GM18951 (cell line): Measurements from ENCODE around the gene CAMK2B.

Experiments
- POLR2A ChIP-seq: IDR thresholded peaks from 4 replicates; pipeline ENCODE4 v1.6.1; 2011; ENCODE audit warnings: mild to moderate bottlenecking; ENCODE audit not compliant: insufficient read length, insufficient read depth; ENCODE audit errors: extremely low read depth
- in situ Hi-C: fragments of 300-500 bp; cut with MboI; formaldehyde crosslinking; loops from one replicate; pipeline ENCODE4 v1.12.0; 2022; ENCODE audit warnings: low sequenced_read_pairs, mixed read lengths, inconsistent platforms; ENCODE audit not compliant: unreplicated experiment

CAMK2B gene

DNA sequence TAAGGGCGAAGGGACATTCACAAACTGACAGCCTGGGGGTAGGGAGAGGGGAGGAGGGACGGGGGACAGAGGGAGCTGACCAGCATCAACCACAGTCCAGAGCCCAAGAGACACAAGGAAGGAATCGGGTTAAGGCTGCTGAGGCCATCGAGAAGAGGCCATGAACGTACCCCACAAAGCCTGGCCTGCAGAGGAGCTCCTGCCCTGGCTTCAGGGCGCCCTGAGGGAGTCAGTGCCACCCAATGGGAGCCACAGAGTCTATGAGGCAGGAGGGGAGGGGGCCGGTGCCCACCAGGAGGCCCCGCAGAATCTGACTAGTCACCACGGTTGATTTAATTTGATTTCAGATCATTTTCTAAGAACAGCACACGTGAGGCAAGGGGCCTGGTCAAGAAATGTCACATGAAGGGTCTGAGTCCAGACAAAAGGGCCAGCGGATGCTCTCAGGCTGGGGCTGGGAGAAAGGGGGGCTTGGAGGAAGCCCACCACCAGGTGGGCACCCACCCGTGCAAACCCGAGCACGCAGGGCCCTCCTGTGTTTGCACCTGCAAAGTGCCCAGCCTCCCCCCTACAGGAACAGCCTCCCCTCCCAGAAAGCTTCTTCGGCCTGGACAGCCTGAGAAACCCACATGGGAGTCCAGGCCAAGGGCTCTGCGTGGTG lies 40.4 kb downstream of the CAMK2B start:
- no peak for TF ChIP-seq POLR2A
- in situ Hi-C loops = no loop called here

DNA sequence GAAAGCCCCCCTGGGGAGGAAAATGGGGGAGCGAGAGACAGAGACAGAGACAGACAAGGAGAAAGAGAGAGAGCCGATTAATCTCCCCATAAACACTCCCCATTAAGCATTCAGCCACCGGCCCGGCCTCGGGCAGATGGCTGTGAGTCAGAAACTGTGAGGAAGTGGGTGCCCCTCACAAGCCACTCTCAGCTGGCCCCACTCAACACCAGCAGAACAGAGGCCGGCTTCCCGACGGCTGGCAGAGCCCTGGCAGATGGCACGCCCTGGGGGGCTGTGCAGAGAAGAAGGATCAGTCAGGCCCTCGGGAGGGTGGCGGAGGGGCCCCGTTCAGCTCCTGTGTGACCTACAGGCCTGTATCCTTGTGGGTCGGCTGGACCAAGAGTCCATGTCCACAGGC lies 41.2 kb downstream of the CAMK2B start:
- in situ Hi-C loops = no loop called here

DNA sequence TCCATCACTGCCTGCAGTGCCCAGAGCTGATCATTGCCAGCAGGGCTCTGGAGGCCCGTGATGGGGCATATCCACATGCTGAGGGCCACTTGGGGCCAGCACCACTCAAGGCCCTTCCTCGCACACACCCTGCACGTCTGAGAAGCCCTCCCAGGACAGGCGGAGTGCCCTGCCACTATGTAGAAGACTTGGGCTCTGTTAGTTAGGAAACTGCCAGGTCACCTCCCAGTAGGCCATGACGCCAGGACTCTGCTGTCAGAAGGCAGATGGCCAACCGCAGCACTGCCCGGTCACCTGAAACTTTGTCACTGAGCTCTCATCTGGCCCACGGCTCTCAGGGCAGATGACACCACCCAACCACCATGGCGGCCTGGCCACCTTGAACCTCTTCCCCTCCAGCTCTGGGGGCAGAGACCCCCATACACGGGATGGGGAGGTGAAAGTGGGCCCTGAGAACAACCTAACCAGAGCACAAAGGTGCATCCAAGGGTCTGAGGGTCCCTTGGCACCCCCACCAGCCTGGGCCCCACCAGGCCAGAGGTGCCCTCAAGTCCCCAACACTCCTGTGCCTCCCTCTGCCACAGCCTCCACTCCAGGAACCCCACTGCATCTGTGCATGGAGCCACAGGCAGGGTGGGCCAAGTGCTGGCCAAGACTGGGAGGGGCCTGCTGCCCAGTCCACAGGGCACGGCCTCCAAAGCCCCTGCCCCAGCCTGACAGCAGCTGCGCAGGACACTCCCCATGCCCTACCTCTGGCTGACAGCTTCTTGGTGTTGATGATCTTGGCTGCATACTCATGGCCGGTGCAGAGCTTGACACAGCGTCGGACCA lies 41.8 kb downstream of the CAMK2B start:
- in situ Hi-C loops = no loop called here
- no peak for TF ChIP-seq POLR2A

More for the DNA sequence above, 41.2 kb downstream of the CAMK2B start:
- no peak for TF ChIP-seq POLR2A

DNA sequence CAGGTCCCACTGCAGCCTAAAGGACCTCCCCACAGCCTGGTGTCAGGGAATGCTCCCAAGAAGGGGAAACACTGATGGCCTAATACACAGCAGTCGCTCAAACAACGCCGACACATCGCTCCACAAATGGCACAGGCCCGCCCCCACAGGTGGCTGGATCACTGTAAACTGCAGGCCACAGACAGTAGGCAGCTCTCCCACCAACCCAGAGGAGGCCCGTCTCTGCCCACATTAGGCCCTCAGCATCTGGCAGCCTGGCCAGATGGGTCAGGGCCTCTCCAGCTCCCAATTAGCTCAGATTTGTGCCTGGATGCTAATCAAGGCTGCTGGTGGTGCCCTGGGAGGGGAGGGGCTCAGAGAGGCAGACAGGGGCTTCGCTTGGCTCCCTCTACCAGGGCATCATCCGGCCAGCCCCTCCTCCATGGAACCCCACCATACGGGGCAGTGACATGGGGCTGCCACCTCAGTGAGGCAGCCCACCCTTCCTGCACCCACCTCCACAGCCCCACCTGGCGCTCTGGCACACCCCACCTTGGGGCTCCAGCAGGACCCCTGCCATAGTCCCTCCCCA lies 42.7 kb downstream of the CAMK2B start:
- in situ Hi-C loops = no loop called here
- no peak for TF ChIP-seq POLR2A

DNA sequence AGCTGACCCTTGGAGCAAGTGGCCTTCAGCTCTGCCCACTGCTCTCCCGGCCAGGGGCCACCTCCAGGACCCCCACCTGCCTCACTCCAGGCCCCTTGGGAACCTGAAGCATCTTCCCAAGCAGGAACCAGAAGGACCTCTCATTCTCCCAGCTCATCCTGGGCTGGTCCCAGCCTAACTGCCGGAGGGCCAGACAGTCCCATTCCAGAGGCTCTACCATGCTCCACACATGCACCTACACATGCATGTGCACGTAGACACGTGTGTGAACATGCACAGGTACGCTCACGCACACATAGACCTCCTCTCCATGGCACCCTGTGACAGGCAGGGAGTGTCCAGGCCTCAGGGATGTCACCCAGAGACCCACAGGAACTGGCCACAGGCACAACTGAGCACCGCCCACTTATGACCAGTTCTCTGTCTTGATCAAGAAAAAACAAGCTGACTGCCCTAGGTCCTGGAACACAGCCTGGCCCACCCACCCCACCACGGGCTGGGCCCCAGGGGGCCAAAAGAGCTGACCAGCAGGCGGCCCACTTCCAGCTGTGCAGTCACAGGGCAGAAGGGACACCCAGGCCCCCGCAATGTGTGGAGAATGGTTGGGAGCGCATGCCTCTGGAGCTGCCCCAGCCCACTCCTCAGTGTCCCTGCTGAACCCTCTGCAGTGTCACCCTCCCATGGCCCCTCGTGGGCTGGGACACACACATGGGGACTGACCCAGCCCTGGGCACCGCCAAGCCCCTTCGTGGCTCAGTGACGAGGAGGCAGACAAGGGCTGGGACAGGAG lies 43.4 kb downstream of the CAMK2B start:
- TF ChIP-seq POLR2A = no peak
- in situ Hi-C loops = no loop called here

- TF ChIP-seq POLR2A = no peak
- in situ Hi-C loops = no loop called here
Measured at GRCh38 chr7:44280993-44281721, 44.2 kb downstream of the CAMK2B start.

DNA sequence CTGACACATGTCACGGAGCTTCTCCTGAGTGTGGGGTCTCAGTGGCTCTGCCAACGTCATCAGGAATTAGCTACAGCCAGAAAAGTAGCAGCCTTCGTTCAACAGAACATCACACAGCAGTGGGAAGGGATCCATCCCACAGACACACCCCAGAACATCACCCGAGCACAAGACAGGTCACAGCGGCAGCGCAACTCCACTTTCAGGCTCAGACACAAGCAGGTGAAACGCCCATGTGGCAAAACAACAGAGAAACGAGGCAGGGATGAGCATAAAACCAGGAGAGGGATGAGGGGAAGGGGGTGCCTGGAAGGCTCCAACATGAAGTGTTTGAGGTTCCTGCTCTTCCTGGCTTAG lies 44.8 kb downstream of the CAMK2B start:
- in situ Hi-C loops = no loop called here
- TF ChIP-seq POLR2A = no peak

- in situ Hi-C loops = no loop called here
- TF ChIP-seq POLR2A = no peak
Measured at GRCh38 chr7:44279731-44280505, 45.5 kb downstream of the CAMK2B start.

GRCh38 chr7:44279286-44279685 lies 46.1 kb downstream of the CAMK2B start:
- in situ Hi-C loops = no loop called here
- no peak for TF ChIP-seq POLR2A

GRCh38 chr7:44278451-44279161 lies 46.8 kb downstream of the CAMK2B start:
- no peak for TF ChIP-seq POLR2A
- in situ Hi-C loops = no loop called here

DNA sequence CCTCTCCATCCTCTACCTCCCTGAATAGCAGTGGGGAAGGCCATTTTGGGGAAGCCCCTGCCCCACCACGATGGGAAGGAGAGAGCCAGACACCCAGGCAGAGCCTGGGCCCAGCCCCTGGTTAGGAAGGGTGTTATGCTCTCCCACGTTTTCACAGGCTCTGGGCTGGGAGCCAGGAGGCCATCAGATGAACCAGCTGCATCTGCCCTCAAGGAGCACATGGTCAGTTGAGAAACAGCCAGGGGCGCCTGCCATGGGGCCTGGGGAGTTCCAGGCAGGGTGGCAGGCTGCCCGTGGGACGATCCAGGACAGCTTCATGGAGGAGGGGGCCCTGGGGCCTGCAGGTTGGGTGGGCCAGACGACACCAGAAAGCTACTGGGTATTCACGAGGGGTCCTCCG lies 47.5 kb downstream of the CAMK2B start:
- in situ Hi-C loops = no loop called here
- no peak for TF ChIP-seq POLR2A
